ENCODE data around the gene KATNBL1. TPM values are rescaled to one million over a fixed set of nuclear protein-coding genes. Genes with fewer than 3 reads are reported as not detected.
"Not testable (repeated sequence)": the region's sequence is repeated elsewhere in the genome, so short reads cannot be mapped to it uniquely, and the experiment has no call there.

KATNBL1 gene
- total RNA-seq, 2 donors from 2014 or later, result 24.8 to 53.6 TPM

GRCh38 chr15:34122771-34123183 is 87.1 kb downstream of the KATNBL1 start:
- 51% methylated on average over 6 of the region's 6 CpGs for WGBS
- Histone ChIP-seq H3K4me1 (replicated peaks) (no peaks in the 10 kb centered on the region), H3K27me3 (replicated peaks; ENCODE audit: insufficient read depth) (no peaks in the 10 kb centered on the region), H3K4me3 (no peak overlapping the region), H3K27ac (no peak overlapping the region), H3K9me3 (no peaks in the 10 kb centered on the region), H3K36me3 (no peaks in the 10 kb centered on the region)
- intact Hi-C loops (cut with DNase I), result no loop called here
- no peak for TF ChIP-seq POLR2AphosphoS5 (IDR thresholded peaks at IDR 0.05)
- TF ChIP-seq CTCF (IDR thresholded peaks at IDR 0.05), result no peak
- TF ChIP-seq POLR2A (IDR thresholded peaks at IDR 0.05), result no peak
- no peak for DNase-seq (ENCODE audit: low spot score)

- H3K9me3 ChIP-seq; H3K27me3 ChIP-seq (replicated peaks; ENCODE audit: insufficient read depth); H3K36me3 ChIP-seq; H3K27ac ChIP-seq; intact Hi-C loops (cut with DNase I); DNase-seq (ENCODE audit: low spot score); H3K4me3 ChIP-seq; H3K4me1 ChIP-seq (replicated peaks): not testable (repeated sequence)
- 61% methylated on average over 12 of the region's 12 CpGs for WGBS
Observed at GRCh38 chr15:34121786-34122185, 88.1 kb downstream of the KATNBL1 start.

GRCh38 chr15:34120420-34120819 is 89.5 kb downstream of the KATNBL1 start:
- H3K4me1 ChIP-seq (replicated peaks); H3K4me3 ChIP-seq; H3K27ac ChIP-seq; intact Hi-C loops (cut with DNase I); H3K9me3 ChIP-seq; DNase-seq (ENCODE audit: low spot score); H3K27me3 ChIP-seq (replicated peaks; ENCODE audit: insufficient read depth); H3K36me3 ChIP-seq: not testable (repeated sequence)
- WGBS, result 80% methylated on average over 2 of the region's 2 CpGs

GRCh38 chr15:34119291-34119690 is 90.6 kb downstream of the KATNBL1 start:
- Histone ChIP-seq H3K4me1 (replicated peaks) (no peaks in the 10 kb centered on the region), H3K27me3 (replicated peaks; ENCODE audit: insufficient read depth) (no peaks in the 10 kb centered on the region), H3K9me3 (no peaks in the 10 kb centered on the region), H3K4me3 (no peak overlapping the region), H3K27ac (no peak overlapping the region), H3K36me3 (no peaks in the 10 kb centered on the region)
- TF ChIP-seq POLR2AphosphoS5 (IDR thresholded peaks at IDR 0.05), result no peak
- no peak for TF ChIP-seq CTCF (IDR thresholded peaks at IDR 0.05)
- TF ChIP-seq POLR2A (IDR thresholded peaks at IDR 0.05), result no peak
- intact Hi-C loops (cut with DNase I), result no loop called here
- no peak for DNase-seq (ENCODE audit: low spot score)
- WGBS, result 64% methylated on average over 4 of the region's 4 CpGs

- Histone ChIP-seq H3K36me3 (no peaks in the 10 kb centered on the region), H3K27ac (no peak overlapping the region), H3K9me3 (no peaks in the 10 kb centered on the region), H3K27me3 (replicated peaks; ENCODE audit: insufficient read depth) (no peaks in the 10 kb centered on the region), H3K4me3 (no peak overlapping the region), H3K4me1 (replicated peaks) (no peaks in the 10 kb centered on the region)
- WGBS, result 42% methylated on average over 2 of the region's 2 CpGs
- intact Hi-C loops (cut with DNase I), result no loop called here
- no peak for DNase-seq (ENCODE audit: low spot score)
- no peak for TF ChIP-seq POLR2AphosphoS5 (IDR thresholded peaks at IDR 0.05)
- no peak for TF ChIP-seq CTCF (IDR thresholded peaks at IDR 0.05)
- TF ChIP-seq POLR2A (IDR thresholded peaks at IDR 0.05), result no peak
Observed at GRCh38 chr15:34116620-34117019, 93.3 kb downstream of the KATNBL1 start.

- DNase-seq (ENCODE audit: low spot score), result no peak
- TF ChIP-seq CTCF (IDR thresholded peaks at IDR 0.05) (no peak), POLR2AphosphoS5 (IDR thresholded peaks at IDR 0.05) (no peak), POLR2A (IDR thresholded peaks at IDR 0.05) (no peak)
- WGBS, result 92% methylated on average over 3 of the region's 3 CpGs
- H3K36me3 ChIP-seq, result no peaks in the 10 kb centered on the region
- intact Hi-C loops (cut with DNase I), result no loop called here
- H3K9me3 ChIP-seq, result no peaks in the 10 kb centered on the region
- no peaks in the 10 kb centered on the region for H3K4me1 ChIP-seq (replicated peaks)
- no peak overlapping the region for H3K27ac ChIP-seq
- no peaks in the 10 kb centered on the region for H3K27me3 ChIP-seq (replicated peaks; ENCODE audit: insufficient read depth)
- no peak overlapping the region for H3K4me3 ChIP-seq
Observed at GRCh38 chr15:34114739-34115138, 95.2 kb downstream of the KATNBL1 start.

All from prostate gland (tissue), 2 donors.